Measurements from ENCODE around the gene PLEKHG3. TPM values are rescaled to one million over a fixed set of nuclear protein-coding genes. Genes with fewer than 3 reads are reported as not detected.

Gene PLEKHG3
- total RNA-seq, 1 donor from 2014 or later: 64.7 TPM

DNA sequence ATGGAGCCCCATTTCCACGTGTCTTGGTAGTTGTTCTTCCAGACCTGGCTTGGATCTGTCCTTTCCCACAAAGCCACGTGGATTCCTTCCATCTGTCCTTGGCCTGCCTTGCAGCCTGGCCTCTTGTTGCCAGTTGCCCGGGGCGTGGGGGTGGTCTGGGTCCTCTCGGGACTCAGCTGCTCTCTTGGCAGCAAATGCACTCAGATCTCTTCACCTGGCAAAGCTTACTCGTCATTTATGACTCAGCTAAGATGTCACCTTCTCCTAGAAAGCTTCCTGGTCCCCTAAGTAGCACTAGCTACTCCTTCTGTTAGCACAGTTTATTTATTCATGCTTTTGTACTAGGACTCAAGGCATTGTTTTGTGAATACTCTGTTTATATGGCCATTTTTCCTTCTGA lies 13.6 kb downstream of the PLEKHG3 start:
- H3K4me1 Mint-ChIP-seq (ENCODE audit: unreplicated experiment): peaks cover 71% of the 10 kb centered on the region
- H3K27me3 Mint-ChIP-seq: no peaks in the 10 kb centered on the region
- peaks cover 39% of the 10 kb centered on the region for H3K36me3 Mint-ChIP-seq
- TF ChIP-seq, protein P1, sequence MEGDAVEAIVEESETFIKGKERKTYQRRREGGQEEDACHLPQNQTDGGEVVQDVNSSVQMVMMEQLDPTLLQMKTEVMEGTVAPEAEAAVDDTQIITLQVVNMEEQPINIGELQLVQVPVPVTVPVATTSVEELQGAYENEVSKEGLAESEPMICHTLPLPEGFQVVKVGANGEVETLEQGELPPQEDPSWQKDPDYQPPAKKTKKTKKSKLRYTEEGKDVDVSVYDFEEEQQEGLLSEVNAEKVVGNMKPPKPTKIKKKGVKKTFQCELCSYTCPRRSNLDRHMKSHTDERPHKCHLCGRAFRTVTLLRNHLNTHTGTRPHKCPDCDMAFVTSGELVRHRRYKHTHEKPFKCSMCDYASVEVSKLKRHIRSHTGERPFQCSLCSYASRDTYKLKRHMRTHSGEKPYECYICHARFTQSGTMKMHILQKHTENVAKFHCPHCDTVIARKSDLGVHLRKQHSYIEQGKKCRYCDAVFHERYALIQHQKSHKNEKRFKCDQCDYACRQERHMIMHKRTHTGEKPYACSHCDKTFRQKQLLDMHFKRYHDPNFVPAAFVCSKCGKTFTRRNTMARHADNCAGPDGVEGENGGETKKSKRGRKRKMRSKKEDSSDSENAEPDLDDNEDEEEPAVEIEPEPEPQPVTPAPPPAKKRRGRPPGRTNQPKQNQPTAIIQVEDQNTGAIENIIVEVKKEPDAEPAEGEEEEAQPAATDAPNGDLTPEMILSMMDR (conservative IDR thresholded peaks at IDR 0.05): no peak
- peak overlapping the region; percentile 98 for H3K27ac Mint-ChIP-seq
- H3K9me3 Mint-ChIP-seq: peaks cover 22% of the 10 kb centered on the region
- DNase-seq (ENCODE audit: extremely low spot score, unreplicated experiment): no peak
- H3K4me3 Mint-ChIP-seq: peak overlapping the region; percentile 89

DNA sequence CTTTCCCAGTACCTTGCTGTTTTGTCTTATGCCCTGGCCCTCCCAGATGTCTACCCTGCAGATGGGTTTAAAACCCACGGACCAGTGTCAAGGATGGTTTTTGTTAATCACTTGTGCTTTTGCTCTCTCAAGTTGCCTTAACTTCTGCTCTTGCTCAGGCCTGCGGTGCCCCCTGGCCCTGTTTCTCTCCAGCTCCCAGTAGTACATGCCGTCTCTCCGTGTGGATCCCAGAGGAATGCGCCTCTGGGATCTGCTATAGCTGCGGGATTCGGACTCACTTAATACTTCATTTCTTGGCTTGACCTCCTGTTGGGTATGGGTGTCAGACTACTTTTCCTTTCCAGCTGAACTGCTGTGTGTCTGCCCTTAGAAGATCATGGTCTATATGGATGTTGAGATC lies 14.5 kb downstream of the PLEKHG3 start:
- TF ChIP-seq, protein P1 (conservative IDR thresholded peaks at IDR 0.05): no peak
- H3K27me3 Mint-ChIP-seq: no peaks in the 10 kb centered on the region
- H3K4me3 Mint-ChIP-seq: peak overlapping the region; percentile 8
- H3K9me3 Mint-ChIP-seq: peaks cover 14% of the 10 kb centered on the region
- H3K36me3 Mint-ChIP-seq: peaks cover 30% of the 10 kb centered on the region
- peak overlapping the region; percentile 60 for H3K27ac Mint-ChIP-seq
- DNase-seq (ENCODE audit: extremely low spot score, unreplicated experiment): no peak
- H3K4me1 Mint-ChIP-seq (ENCODE audit: unreplicated experiment): peaks cover 75% of the 10 kb centered on the region

DNA sequence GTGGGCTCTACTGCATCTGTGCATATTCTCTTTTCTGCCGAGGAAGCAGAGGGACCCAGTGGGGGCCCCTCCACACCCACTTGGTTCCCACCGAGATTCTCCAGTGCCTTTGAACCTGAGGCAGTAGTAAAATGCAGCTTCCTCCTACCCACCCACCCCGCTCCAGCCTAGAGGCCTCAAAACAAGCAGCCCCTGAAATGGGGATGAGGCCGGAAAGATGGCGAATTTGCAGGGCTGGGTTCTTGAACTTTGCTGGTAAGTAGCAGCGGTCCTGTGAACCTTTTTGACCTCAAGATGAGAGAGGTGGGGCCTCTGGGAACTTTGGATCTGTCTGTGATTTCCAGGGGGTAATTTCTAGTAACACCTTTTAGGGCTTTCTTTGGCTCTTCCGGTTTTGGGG lies 15.4 kb downstream of the PLEKHG3 start:
- Mint-ChIP-seq H3K9me3 (peaks cover 5% of the 10 kb centered on the region), H3K36me3 (peaks cover 21% of the 10 kb centered on the region), H3K27me3 (no peaks in the 10 kb centered on the region), H3K27ac (peak overlapping the region; percentile 93), H3K4me1 (ENCODE audit: unreplicated experiment) (peaks cover 83% of the 10 kb centered on the region), H3K4me3 (peak overlapping the region; percentile 80)
- DNase-seq (ENCODE audit: extremely low spot score, unreplicated experiment): no peak
- TF ChIP-seq, protein P1 (conservative IDR thresholded peaks at IDR 0.05): no peak

DNA sequence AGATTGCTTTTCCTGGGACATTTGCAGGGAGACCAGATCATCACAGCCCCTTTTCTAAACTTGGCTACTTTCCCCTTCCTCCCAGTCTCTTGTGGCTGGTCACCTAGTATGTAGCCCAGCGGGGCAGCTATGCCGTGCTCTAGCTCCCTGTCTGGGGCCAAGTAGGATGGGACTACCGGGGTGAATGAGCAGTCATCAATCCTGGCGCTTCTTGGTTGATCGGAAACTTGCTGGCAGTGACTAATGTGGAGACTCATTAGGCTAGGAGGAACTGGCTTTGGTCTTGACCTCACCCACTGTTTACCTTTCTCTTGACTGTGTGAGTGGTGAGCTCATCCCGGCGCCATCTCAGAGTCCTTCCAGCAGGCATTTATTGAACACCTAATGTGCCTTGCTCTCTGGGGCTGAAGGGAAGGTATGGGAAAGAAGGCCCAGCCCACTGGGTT lies 15.9 kb downstream of the PLEKHG3 start:
- H3K9me3 Mint-ChIP-seq: peaks cover 5% of the 10 kb centered on the region
- peak overlapping the region; percentile 93 for H3K27ac Mint-ChIP-seq
- peaks cover 85% of the 10 kb centered on the region for H3K4me1 Mint-ChIP-seq (ENCODE audit: unreplicated experiment)
- TF ChIP-seq, protein P1 (conservative IDR thresholded peaks at IDR 0.05): no peak
- DNase-seq (ENCODE audit: extremely low spot score, unreplicated experiment): no peak
- H3K27me3 Mint-ChIP-seq: no peaks in the 10 kb centered on the region
- peaks cover 21% of the 10 kb centered on the region for H3K36me3 Mint-ChIP-seq
- peak overlapping the region; percentile 80 for H3K4me3 Mint-ChIP-seq

DNA sequence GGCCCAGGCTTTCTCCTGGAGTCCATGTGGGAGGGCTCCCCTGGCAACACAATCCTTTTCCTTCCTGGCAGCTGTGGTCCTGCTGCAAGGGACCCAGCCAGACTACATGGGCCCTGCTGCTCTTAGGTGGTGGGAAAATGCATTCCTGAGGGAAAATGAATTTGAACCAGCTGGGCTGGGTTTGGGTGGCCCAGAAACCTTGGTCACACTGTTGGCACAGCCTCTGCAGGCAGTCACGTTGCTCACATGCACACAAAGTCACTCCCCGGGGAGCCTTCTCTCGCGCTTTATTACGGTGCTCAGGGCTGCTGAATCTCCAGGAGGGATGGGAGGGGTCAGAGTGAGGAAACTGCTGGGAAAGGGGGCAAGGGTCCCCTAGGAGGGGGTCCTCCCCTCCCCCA lies 17.2 kb downstream of the PLEKHG3 start:
- TF ChIP-seq, protein P1 (conservative IDR thresholded peaks at IDR 0.05): no peak
- H3K27me3 Mint-ChIP-seq: no peaks in the 10 kb centered on the region
- peak overlapping the region; percentile 41 for H3K27ac Mint-ChIP-seq
- H3K4me1 Mint-ChIP-seq (ENCODE audit: unreplicated experiment): peaks cover 82% of the 10 kb centered on the region
- H3K9me3 Mint-ChIP-seq: peaks cover 5% of the 10 kb centered on the region
- no peak for DNase-seq (ENCODE audit: extremely low spot score, unreplicated experiment)
- no peak overlapping the region for H3K4me3 Mint-ChIP-seq
- peaks cover 21% of the 10 kb centered on the region for H3K36me3 Mint-ChIP-seq

DNA sequence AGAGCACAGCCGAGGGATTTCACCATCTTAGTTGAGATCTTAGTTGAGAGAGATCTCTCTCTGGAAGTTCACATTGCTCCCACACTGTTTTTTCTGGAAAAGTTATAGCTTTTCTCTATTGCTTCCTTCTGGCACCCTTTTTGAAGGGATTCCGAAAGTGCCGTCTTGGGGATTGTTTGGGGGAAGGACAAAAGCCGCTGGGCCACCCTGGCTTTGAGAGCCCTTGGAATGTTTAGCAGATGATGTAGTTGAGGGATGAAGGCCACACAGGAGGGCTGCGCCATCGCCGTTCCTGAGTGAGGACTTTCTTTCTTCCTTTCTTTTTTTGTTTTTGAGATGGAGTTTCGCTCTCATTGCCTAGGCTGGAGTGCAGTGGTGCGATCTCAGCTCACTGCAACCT lies 17.7 kb downstream of the PLEKHG3 start:
- peak overlapping the region; percentile 18 for H3K27ac Mint-ChIP-seq
- H3K4me1 Mint-ChIP-seq (ENCODE audit: unreplicated experiment): peaks cover 77% of the 10 kb centered on the region

More for the DNA sequence above, 17.7 kb downstream of the PLEKHG3 start:
- peak overlapping the region; percentile 25 for H3K4me3 Mint-ChIP-seq
- no peaks in the 10 kb centered on the region for H3K27me3 Mint-ChIP-seq
- peaks cover 21% of the 10 kb centered on the region for H3K36me3 Mint-ChIP-seq
- TF ChIP-seq, protein P1 (conservative IDR thresholded peaks at IDR 0.05): no peak
- no peak for DNase-seq (ENCODE audit: extremely low spot score, unreplicated experiment)
- H3K9me3 Mint-ChIP-seq: peaks cover 5% of the 10 kb centered on the region

Data from type B pancreatic cell (in vitro differentiated cells).